Mucosa of rectum (tissue), 2 donors: Measurements from ENCODE around the gene SAMD7.
A peak's percentile ranks its signal among the peaks of the same experiment; 100 is the strongest.

Source experiments
- H3K27ac ChIP-seq, 2 donors: one replicate each; pipeline ENCODE4 v1.7.0; 2013; ENCODE audit warnings: inconsistent platforms in 2 of 2, low read depth in 2 of 2, low read length in 2 of 2
- H3K27me3 ChIP-seq, 2 donors: one replicate each; pipeline ENCODE4 v1.7.0; 2013; ENCODE audit warnings: low read length in 2 of 2; ENCODE audit not compliant: control insufficient read depth in 2 of 2, insufficient read depth in 2 of 2
- H3K36me3 ChIP-seq, 2 donors: one replicate each; pipeline ENCODE4 v1.7.0; 2013; ENCODE audit warnings: low read length in 2 of 2; ENCODE audit not compliant: control insufficient read depth in 2 of 2, insufficient read depth in 2 of 2
- H3K4me1 ChIP-seq, 2 donors: one replicate each; pipeline ENCODE4 v1.7.0; 2013; ENCODE audit warnings: low read length in 2 of 2, mild to moderate bottlenecking in 1 of 2; ENCODE audit not compliant: control insufficient read depth in 2 of 2, insufficient read depth in 2 of 2
- H3K4me3 ChIP-seq, 2 donors: one replicate each; pipeline ENCODE4 v1.7.0; 2013; ENCODE audit warnings: low read length in 2 of 2
- H3K9ac ChIP-seq, 2 donors: one replicate each; pipeline ENCODE4 v1.7.0; 2013; ENCODE audit warnings: low read length in 2 of 2, low read depth in 1 of 2, mild to moderate bottlenecking in 1 of 2
- H3K9me3 ChIP-seq, 2 donors: one replicate each; pipeline ENCODE4 v1.7.0; 2013; ENCODE audit warnings: low read length in 2 of 2; ENCODE audit not compliant: control insufficient read depth in 2 of 2
- donor health status: healthy.
- donor health status: Normal muscosa, but diverticular disease.

SAMD7 gene

GRCh38 chr3:169939751-169940150 is 28.4 kb downstream of the SAMD7 start:
- H3K9me3 ChIP-seq = no peaks in the 10 kb centered on the region
- H3K27ac ChIP-seq = peak overlapping the region; percentile 46 to 54

GRCh38 chr3:169940470-169941181 is 29.3 kb downstream of the SAMD7 start:
- peak overlapping the region; percentile 26 to 58 for H3K27ac ChIP-seq

More at GRCh38 chr3:169939751-169940150, 28.4 kb downstream of the SAMD7 start:
- Histone ChIP-seq H3K9ac (no peak overlapping the region), H3K36me3 (no peaks in the 10 kb centered on the region), H3K27me3 (no peaks in the 10 kb centered on the region), H3K4me3 (no peak overlapping the region), H3K4me1 (no peaks in the 10 kb centered on the region)

GRCh38 chr3:169945313-169945712 is 33.9 kb downstream of the SAMD7 start:
- no peak overlapping the region for H3K9ac ChIP-seq
- no peaks in the 10 kb centered on the region for H3K9me3 ChIP-seq
- no peaks in the 10 kb centered on the region for H3K27me3 ChIP-seq
- H3K27ac ChIP-seq = peak overlapping the region in 1 of 2 donors; percentile 46
- H3K4me1 ChIP-seq = peaks cover 0 to 8% of the 10 kb centered on the region in 2 donors
- H3K36me3 ChIP-seq = no peaks in the 10 kb centered on the region
- H3K4me3 ChIP-seq = peak overlapping the region in 1 of 2 donors; percentile 16

More at GRCh38 chr3:169940470-169941181, 29.3 kb downstream of the SAMD7 start:
- H3K9ac ChIP-seq = no peak overlapping the region
- H3K4me1 ChIP-seq = no peaks in the 10 kb centered on the region
- no peaks in the 10 kb centered on the region for H3K27me3 ChIP-seq
- H3K36me3 ChIP-seq = no peaks in the 10 kb centered on the region
- no peak overlapping the region for H3K4me3 ChIP-seq
- no peaks in the 10 kb centered on the region for H3K9me3 ChIP-seq

GRCh38 chr3:169946336-169946735 is 35.0 kb downstream of the SAMD7 start:
- H3K4me3 ChIP-seq = no peak overlapping the region
- peaks cover 0 to 8% of the 10 kb centered on the region in 2 donors for H3K4me1 ChIP-seq
- H3K9ac ChIP-seq = no peak overlapping the region
- H3K27me3 ChIP-seq = no peaks in the 10 kb centered on the region
- no peak overlapping the region for H3K27ac ChIP-seq
- no peaks in the 10 kb centered on the region for H3K9me3 ChIP-seq
- no peaks in the 10 kb centered on the region for H3K36me3 ChIP-seq

GRCh38 chr3:169948559-169949448 is 37.4 kb downstream of the SAMD7 start:
- H3K27ac ChIP-seq = peak overlapping the region in 1 of 2 donors; percentile 27
- no peaks in the 10 kb centered on the region for H3K27me3 ChIP-seq
- no peak overlapping the region for H3K4me3 ChIP-seq
- no peaks in the 10 kb centered on the region for H3K9me3 ChIP-seq
- no peak overlapping the region for H3K9ac ChIP-seq
- peaks cover 0 to 8% of the 10 kb centered on the region in 2 donors for H3K4me1 ChIP-seq
- no peaks in the 10 kb centered on the region for H3K36me3 ChIP-seq

- Histone ChIP-seq H3K36me3 (no peaks in the 10 kb centered on the region), H3K4me1 (peaks cover 0 to 8% of the 10 kb centered on the region in 2 donors), H3K27me3 (no peaks in the 10 kb centered on the region), H3K9ac (no peak overlapping the region), H3K27ac (no peak overlapping the region), H3K4me3 (no peak overlapping the region), H3K9me3 (no peaks in the 10 kb centered on the region)
Measured at GRCh38 chr3:169952045-169952444, 40.7 kb downstream of the SAMD7 start.

GRCh38 chr3:169953462-169954141 is 42.2 kb downstream of the SAMD7 start:
- Histone ChIP-seq H3K4me3 (no peak overlapping the region), H3K9me3 (no peaks in the 10 kb centered on the region), H3K36me3 (no peaks in the 10 kb centered on the region), H3K9ac (no peak overlapping the region), H3K27ac (peak overlapping the region in 1 of 2 donors; percentile 13), H3K27me3 (no peaks in the 10 kb centered on the region), H3K4me1 (peaks cover 0 to 3% of the 10 kb centered on the region in 2 donors)

GRCh38 chr3:169954142-169954756 is 42.9 kb downstream of the SAMD7 start:
- Histone ChIP-seq H3K36me3 (no peaks in the 10 kb centered on the region), H3K9me3 (no peaks in the 10 kb centered on the region), H3K27me3 (no peaks in the 10 kb centered on the region), H3K9ac (no peak overlapping the region), H3K27ac (peak overlapping the region in 1 of 2 donors; percentile 13), H3K4me3 (no peak overlapping the region), H3K4me1 (no peaks in the 10 kb centered on the region)

GRCh38 chr3:169955406-169955805 is 44.0 kb downstream of the SAMD7 start:
- no peak overlapping the region for H3K4me3 ChIP-seq
- H3K36me3 ChIP-seq = no peaks in the 10 kb centered on the region
- no peak overlapping the region for H3K9ac ChIP-seq
- no peaks in the 10 kb centered on the region for H3K27me3 ChIP-seq
- H3K9me3 ChIP-seq = no peaks in the 10 kb centered on the region
- H3K4me1 ChIP-seq = no peaks in the 10 kb centered on the region
- no peak overlapping the region for H3K27ac ChIP-seq
